ENCODE data around the gene HDAC9. TPM values are rescaled to one million over a fixed set of nuclear protein-coding genes. Genes with fewer than 3 reads are reported as not detected.

Gene HDAC9
- total RNA-seq, 1 experiment from 2014 or later, result 11.3 TPM

DNA sequence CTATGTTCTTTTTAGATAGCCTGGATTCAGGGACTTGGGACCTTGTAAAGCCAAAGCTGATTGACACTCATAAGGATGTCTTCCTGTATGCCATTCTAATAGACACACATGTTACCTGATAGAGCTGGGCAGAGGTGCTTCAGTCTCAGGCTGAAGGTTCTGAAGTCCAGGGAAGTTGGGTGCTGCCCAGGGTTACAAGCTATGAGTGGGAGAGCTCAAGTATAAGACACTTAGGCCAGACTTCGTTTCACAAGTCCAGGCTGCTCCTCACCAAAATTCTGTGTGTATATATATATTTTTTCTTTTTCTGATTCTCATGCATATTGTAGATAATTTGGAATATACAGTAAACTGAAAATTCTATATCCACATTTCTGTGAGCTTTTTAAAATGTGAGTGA, 144.2 kb downstream of the HDAC9 start:
- no peak for DNase-seq (ENCODE audit: unreplicated experiment)
- BruUV-seq (replicated peaks), result no TSS peak
- no peaks in the 10 kb centered on the region for H3K27me3 Mint-ChIP-seq (ENCODE audit: insufficient read depth, unreplicated experiment)
- ChIA-PET CTCF (interaction anchor here (0.6 to 0.7 kb wide), 3 partner anchors 26 to 54 kb away, joined by 3 to 4 read pairs (median 3); no protein-coding TSS in a partner anchor), POLR2A (interaction anchor here (0.6 kb wide), 1 partner anchor 67 kb away, joined by 3 read pairs; no protein-coding TSS in a partner anchor)
- no peaks in the 10 kb centered on the region for H3K36me3 Mint-ChIP-seq (ENCODE audit: insufficient read depth, unreplicated experiment)
- no peaks in the 10 kb centered on the region for H3K9me3 Mint-ChIP-seq (ENCODE audit: unreplicated experiment)
- H3K4me3 Mint-ChIP-seq (ENCODE audit: unreplicated experiment), result no peak overlapping the region
- peak overlapping the region; percentile 55 for H3K27ac Mint-ChIP-seq (ENCODE audit: low read depth, unreplicated experiment)
- TF ChIP-seq, protein P1, sequence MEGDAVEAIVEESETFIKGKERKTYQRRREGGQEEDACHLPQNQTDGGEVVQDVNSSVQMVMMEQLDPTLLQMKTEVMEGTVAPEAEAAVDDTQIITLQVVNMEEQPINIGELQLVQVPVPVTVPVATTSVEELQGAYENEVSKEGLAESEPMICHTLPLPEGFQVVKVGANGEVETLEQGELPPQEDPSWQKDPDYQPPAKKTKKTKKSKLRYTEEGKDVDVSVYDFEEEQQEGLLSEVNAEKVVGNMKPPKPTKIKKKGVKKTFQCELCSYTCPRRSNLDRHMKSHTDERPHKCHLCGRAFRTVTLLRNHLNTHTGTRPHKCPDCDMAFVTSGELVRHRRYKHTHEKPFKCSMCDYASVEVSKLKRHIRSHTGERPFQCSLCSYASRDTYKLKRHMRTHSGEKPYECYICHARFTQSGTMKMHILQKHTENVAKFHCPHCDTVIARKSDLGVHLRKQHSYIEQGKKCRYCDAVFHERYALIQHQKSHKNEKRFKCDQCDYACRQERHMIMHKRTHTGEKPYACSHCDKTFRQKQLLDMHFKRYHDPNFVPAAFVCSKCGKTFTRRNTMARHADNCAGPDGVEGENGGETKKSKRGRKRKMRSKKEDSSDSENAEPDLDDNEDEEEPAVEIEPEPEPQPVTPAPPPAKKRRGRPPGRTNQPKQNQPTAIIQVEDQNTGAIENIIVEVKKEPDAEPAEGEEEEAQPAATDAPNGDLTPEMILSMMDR (IDR thresholded peaks at IDR 0.05; ENCODE audit: unreplicated experiment), result no peak
- intact Hi-C loops (cut with micrococcal nuclease), result no loop called here
- peaks cover 6% of the 10 kb centered on the region for H3K4me1 Mint-ChIP-seq (ENCODE audit: insufficient read depth, unreplicated experiment)

DNA sequence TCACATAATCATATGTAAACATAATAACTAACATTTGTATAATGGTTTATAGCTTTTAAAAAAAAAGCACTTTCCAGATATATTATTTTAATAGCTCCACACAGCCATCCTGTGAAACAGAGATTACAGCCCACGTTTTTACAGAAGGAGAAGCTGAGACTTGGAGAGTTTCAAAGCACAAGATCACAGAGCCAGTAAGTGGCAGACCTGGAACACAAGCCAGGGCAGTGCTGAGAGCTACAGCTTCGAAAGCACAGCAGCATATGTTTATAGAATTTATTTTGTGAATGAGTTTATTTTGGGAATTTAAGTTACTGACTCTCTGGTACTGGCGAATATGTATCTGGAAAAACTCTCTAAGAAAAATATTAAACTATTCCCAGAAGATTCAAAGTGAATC, 149.4 kb downstream of the HDAC9 start:
- Mint-ChIP-seq H3K27ac (ENCODE audit: low read depth, unreplicated experiment) (no peak overlapping the region), H3K9me3 (ENCODE audit: unreplicated experiment) (no peaks in the 10 kb centered on the region), H3K36me3 (ENCODE audit: insufficient read depth, unreplicated experiment) (no peaks in the 10 kb centered on the region), H3K27me3 (ENCODE audit: insufficient read depth, unreplicated experiment) (no peaks in the 10 kb centered on the region), H3K4me1 (ENCODE audit: insufficient read depth, unreplicated experiment) (no peaks in the 10 kb centered on the region), H3K4me3 (ENCODE audit: unreplicated experiment) (no peak overlapping the region)
- intact Hi-C loops (cut with micrococcal nuclease), result no loop called here
- BruUV-seq (replicated peaks), result no TSS peak
- TF ChIP-seq, protein P1 (IDR thresholded peaks at IDR 0.05; ENCODE audit: unreplicated experiment), result no peak
- CTCF ChIA-PET, result interaction anchor here (0.7 to 1.0 kb wide), 2 partner anchors 21 to 93 kb away, joined by 4 to 5 read pairs; no protein-coding TSS in a partner anchor
- no peak for DNase-seq (ENCODE audit: unreplicated experiment)
- POLR2A ChIA-PET, result interaction anchor here (0.7 kb wide), 1 partner anchor 10 kb away, joined by 3 read pairs; no protein-coding TSS in a partner anchor

DNA sequence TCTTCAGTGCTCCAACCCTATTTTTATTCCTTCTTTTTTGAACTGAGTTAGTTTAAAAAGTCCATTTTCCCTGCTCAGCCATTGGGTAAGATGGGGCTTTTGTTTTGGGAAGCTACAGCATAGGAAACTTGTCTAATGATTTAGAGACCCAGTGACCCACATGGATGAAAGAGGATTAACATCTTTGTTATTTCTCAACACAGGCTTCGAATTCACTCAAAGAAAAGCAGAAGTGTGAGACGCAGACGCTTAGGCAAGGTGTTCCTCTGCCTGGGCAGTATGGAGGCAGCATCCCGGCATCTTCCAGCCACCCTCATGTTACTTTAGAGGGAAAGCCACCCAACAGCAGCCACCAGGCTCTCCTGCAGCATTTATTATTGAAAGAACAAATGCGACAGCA, 152.0 kb downstream of the HDAC9 start:
- no TSS peak for BruUV-seq (replicated peaks)
- Mint-ChIP-seq H3K4me3 (ENCODE audit: unreplicated experiment) (no peak overlapping the region), H3K27ac (ENCODE audit: low read depth, unreplicated experiment) (no peak overlapping the region), H3K4me1 (ENCODE audit: insufficient read depth, unreplicated experiment) (no peaks in the 10 kb centered on the region), H3K36me3 (ENCODE audit: insufficient read depth, unreplicated experiment) (no peaks in the 10 kb centered on the region), H3K9me3 (ENCODE audit: unreplicated experiment) (no peaks in the 10 kb centered on the region), H3K27me3 (ENCODE audit: insufficient read depth, unreplicated experiment) (no peaks in the 10 kb centered on the region)
- TF ChIP-seq, protein P1 (IDR thresholded peaks at IDR 0.05; ENCODE audit: unreplicated experiment), result no peak
- intact Hi-C loops (cut with micrococcal nuclease), result no loop called here
- CTCF ChIA-PET, result interaction anchor here (0.6 kb wide), 1 partner anchor 43 kb away, joined by 3 read pairs; no protein-coding TSS in a partner anchor
- no peak for DNase-seq (ENCODE audit: unreplicated experiment)
- POLR2A ChIA-PET, result no interaction called here

DNA sequence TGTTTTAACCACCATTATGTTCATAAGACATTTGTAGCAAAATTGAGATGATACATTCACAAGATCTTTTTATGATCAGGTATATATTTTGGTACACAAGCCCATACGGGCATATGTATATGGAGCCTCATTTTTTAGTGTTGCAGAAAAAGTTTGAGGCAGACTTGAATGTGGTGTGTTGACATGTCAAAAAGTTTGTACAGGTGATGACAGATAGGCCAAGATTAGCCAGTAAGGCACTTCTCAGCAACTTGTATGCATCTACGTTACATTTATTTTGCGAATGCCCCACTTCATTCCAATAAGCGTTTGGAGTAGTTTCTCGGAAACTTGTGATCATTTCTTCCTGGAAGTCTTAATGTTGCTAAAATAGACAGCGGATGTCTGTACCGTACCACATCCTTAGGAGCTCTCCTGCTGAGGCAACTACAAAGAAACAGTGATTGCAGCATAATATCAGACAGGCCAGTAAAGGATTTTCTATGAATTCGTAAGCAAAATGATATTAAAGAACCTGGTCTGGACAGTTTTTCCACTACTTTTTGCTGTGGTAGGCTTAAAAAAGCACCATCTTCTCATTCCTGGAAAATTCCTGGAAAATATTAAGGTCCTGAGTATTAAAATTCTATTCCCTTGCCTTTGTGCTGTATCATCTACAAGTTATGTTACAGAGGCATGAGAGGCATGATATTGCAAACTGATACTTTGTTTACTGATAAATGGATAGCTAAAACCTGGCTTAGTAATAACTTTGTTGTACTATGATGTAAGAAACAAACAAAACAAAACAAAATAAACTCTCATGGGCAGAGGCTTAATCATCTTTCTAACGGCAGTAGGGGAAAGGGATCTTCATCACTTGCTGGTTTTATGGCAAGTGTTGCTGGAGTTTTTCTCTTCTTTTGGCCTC, 153.6 kb downstream of the HDAC9 start:
- Mint-ChIP-seq H3K9me3 (ENCODE audit: unreplicated experiment) (no peaks in the 10 kb centered on the region), H3K4me3 (ENCODE audit: unreplicated experiment) (no peak overlapping the region), H3K27ac (ENCODE audit: low read depth, unreplicated experiment) (no peak overlapping the region), H3K27me3 (ENCODE audit: insufficient read depth, unreplicated experiment) (no peaks in the 10 kb centered on the region), H3K36me3 (ENCODE audit: insufficient read depth, unreplicated experiment) (no peaks in the 10 kb centered on the region), H3K4me1 (ENCODE audit: insufficient read depth, unreplicated experiment) (no peaks in the 10 kb centered on the region)
- TF ChIP-seq, protein P1 (IDR thresholded peaks at IDR 0.05; ENCODE audit: unreplicated experiment), result no peak
- DNase-seq (ENCODE audit: unreplicated experiment), result no peak
- no TSS peak for BruUV-seq (replicated peaks)
- CTCF ChIA-PET, result interaction anchor here (0.6 to 0.8 kb wide), 2 partner anchors 17 to 1065 kb away, joined by 3 to 4 read pairs; no protein-coding TSS in a partner anchor
- intact Hi-C loops (cut with micrococcal nuclease), result no loop called here
- POLR2A ChIA-PET, result no interaction called here

All from MCF 10A (cell line).